Renal cortex interstitium (tissue), 11 donors: ENCODE results near the gene CNKSR3. TPM values are rescaled to one million over a fixed set of nuclear protein-coding genes. Genes with fewer than 3 reads are reported as not detected.

Experiments used
- DNase-seq, 11 donors: peaks; one replicate each; pipeline ENCODE4 v3.0.0-alpha.2; 2013; ENCODE audit warnings: low read depth in 9 of 11, low spot score in 4 of 11; ENCODE audit errors: extremely low read depth in 1 of 11
- polyA plus RNA-seq, 3 donors: library from polyadenylated mRNA; unstranded; fragments of 120-200 nt; gene quantifications; one replicate each; pipeline ENCODE4 v1.2.1, GENCODE V29; 2013; ENCODE audit not compliant: insufficient read length in 3 of 3

CNKSR3 gene
- polyA plus RNA-seq, 3 donors: 54.0 to 67.3 (median 59.1) TPM

GRCh38 chr6:154508573-154509375 is 1.7 kb downstream of the CNKSR3 start:
- no peak for DNase-seq

DNA sequence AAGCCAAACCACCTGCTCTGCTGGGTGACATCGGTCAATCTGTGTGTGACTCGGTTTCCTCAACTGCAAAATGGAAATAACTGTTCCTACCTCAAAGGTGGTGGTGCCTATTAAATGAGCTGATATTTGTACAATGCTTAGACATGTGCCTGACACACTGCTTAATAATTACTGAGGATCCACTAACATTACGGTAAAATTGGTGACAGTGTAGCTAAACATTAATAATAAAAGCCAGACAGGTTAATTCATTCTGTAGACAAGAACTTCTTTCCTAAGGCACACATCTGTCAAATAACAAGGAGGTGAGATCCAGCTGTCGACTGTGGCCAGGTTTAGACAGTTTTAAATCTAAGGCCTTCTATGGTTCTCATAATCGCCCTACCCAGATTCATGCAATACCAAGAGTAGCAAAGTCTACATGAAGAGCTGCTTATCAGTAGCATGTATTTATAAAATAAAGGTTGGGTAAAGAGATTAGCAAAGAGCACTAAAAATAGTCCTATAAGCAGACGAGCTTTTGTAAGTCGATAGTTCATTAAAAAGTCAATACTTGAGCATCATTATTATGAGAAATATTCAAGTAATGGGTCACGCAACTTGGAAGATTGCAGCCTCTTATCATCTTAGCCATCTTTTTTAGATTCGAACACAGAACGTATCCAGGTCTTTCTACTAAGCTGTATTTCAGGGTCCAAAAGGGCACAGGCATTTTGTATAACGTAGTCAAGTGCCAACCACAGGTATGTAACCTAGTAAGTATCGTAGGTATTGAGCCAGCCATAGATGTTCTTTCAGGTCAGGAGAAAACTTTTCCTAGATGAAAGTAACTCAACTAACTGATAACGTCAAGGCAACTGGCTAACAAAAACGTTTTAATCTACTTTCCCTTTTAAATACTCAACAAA is 3.2 kb downstream of the CNKSR3 start:
- no peak for DNase-seq

DNA sequence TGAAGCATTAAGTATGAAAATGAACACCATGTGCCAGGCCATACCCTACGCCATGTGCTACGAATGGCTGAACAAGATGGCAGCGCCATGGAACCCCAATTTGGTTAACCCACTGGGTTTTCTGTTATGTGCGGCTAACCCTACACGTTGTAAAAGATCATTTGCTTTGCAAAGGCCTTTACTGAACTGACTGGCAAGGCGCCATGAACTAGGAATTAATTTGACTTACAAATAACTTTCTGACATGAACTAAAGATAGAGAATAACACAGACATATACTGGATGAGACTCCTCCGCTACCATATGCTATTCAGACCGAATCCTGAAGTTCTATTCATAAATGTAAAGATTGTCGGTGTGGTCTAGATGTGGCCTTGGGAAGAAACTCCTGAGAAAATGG is 3.9 kb downstream of the CNKSR3 start:
- DNase-seq: no peak

DNA sequence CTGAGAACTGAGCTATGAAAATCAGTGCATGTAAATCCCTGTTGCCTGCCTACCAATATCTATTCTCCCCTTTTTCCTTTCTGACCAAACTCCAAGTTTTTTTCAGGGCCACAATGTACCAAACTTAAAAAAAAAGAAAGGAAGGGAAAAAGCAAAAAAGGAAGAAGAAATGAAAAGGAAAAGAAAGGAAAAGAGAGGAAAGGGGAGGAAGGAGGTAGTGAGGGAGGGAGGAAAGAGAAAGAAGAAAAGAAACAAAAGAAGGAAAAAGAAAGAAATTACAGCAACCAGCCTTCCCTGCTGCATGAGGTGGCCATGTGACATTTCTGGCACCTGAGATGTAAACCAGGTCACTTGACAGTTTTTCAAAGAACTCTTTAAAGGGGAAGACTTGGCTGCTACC is 4.4 kb downstream of the CNKSR3 start:
- no peak for DNase-seq

DNA sequence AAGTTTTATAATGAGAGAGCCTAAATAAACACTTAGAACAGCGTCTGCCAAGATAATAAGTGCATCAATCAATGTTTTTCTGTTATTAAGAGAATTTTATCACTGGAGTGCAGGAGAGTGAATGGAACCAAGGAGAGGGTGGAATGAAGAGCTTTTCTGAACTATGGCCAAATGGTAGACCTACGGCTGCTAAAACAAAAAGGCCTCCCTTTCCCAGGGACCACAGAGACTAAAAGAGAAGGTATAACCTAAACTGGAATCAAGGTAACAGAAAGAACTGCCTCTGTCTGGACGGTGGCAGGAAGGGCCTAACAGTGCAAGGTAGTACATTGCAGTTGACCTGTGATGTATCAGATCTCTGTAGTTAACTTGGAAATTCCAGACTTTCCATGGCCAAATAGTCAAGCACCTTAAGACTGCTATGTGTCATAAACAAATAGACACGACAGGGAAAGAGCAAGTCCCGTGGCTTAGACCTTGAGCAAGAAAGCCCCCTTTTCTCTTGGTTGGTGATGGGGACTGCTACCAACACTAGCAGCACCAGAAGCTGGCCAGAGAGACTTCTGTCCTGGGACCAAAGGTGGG is 5.5 kb downstream of the CNKSR3 start:
- DNase-seq: no peak

DNA sequence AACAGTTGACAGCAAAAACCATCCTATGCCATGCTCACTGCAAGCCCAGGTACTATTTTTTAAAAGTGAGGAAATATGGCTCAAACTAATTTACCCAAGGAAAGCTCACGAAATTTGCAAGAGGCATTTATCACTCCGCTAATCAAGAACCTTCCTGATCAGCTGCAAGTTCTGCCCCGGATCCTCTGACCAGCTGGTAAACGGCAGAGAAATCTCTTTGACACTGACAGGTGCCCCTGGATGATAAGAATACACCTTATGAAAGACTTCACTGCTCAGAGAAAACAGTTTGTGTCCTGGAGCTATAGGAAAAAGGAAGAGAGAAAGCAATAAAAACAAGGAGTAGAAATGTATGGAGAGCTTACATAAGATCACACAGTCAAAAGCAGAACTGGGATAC is 6.4 kb downstream of the CNKSR3 start:
- no peak for DNase-seq

DNA sequence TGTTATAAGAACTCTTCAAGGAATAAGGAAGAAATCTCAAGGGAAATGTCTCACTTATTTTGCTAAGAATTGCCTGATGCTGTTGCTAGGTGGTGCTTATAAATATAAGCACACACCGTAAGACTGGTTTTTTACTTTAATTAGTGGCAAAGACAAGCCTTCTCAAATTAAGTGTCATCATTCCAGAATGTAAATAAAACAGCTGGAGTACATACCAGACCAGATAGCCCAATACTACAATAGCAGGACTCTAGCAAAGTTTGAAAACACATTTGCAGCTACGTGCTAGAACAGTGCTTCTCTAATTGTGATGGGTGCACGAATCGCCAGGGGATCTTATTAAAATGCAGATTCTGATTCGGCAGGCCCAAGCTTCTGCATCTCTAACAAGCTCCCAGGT is 6.8 kb downstream of the CNKSR3 start:
- no peak for DNase-seq

DNA sequence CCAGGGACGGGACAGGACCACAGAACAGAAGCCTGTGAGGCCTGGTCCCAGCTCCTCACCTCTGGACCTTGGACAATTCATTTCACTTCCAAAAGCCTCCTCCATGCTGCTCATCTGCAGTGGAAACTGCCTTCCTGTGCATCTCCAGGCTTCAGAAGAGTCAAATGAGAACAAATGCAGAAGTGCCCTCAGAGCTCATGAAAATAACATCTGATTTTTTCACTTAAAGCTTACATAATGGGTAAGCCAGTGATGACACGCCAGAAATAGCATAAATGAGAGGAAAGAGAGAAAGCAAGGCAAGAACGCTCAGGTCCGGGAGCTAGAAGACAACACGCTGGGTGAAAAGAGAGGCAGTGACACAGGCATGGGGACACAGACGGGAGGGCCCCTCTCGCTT is 7.9 kb downstream of the CNKSR3 start:
- DNase-seq: no peak

DNA sequence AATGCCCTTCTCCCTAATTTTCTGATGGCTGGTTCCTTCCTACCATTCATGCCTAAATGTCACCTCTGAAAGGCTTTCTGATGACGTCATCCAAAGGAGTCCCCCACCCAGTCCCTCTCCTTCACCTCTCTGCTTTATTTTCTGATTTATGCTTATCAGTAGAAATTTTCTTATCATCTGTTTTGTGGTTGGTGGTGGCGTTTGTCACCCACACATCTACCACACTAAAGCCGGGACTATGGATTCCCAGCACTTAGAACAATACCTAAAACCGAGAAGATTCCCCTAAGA is 9.0 kb downstream of the CNKSR3 start:
- DNase-seq: no peak

DNA sequence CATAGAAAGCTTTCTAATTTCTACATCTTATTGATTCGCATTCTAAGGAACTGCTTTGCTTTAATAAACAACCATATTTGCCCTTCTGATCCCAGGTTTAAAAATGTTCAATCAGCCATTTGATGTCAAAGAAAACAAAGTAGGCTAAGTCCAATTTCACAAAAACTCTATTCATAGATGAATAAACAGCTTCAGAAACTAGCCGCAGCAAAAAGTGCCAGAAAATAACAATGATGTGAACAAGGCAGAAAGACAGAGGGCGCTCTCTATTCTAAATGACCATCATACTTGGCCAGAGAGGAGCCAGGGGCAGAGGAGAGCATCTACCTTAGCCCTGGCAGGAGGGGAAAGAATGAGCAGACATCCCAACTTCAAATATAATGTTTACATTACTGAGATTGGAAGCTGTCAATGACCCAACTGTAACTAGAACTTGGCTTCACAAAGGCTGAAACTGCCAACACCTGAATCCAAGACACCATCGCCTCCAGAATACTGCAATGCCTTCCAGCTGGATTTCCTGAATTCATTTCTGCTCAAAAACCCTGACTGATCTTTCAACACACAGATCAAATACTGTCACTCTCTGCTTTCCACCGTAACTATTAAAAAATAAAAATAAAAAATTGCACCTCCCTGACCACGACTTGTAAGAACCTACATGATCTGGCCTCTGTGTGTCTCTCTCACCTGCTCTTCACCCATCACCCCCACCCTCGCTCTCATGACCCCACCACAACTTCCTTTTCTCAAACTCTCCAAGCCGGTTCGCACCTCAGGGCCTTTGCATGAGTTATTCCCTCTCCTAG is 9.5 kb downstream of the CNKSR3 start:
- DNase-seq: no peak

- no peak for DNase-seq
These were observed 10.5 kb downstream of the CNKSR3 start for GRCh38 chr6:154499855-154500589.

GRCh38 chr6:154498340-154498934 is 12.0 kb downstream of the CNKSR3 start:
- DNase-seq: no peak

DNA sequence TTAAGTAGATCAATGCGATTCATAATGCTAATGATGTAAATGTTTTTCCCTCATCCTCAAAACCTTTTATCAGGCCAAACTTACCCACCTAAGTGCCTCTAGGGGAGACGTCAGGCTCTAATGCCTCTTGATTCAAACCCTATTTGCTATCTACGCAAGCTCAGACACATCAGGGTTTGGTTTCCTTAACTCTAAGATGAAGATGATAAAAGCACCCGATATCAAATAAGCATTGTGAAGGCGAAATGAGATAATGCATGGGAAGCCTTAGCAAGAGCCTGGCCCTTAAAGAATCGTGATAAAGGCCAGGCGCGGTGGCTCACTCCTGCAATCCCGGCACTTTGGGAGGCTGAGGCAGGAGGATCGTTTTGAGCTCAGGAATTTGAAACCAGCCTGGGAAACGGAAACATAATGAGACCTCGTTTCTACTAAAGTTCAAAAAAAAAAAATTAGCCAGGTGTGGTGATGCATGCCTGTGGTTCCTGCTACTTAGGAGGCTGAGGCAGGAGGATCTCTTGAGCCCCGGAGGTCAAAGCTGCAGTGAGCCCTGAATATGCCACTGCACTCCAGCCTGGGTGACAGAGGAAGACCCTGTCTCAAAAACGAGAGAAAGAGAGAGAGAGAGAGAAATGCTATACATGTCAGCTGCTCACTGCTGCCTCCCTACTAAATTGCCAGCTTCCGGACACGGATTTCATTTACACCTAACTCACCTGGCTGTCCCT is 13.5 kb downstream of the CNKSR3 start:
- DNase-seq: no peak

- no peak for DNase-seq
These were observed 14.3 kb downstream of the CNKSR3 start for GRCh38 chr6:154496186-154496585.

DNA sequence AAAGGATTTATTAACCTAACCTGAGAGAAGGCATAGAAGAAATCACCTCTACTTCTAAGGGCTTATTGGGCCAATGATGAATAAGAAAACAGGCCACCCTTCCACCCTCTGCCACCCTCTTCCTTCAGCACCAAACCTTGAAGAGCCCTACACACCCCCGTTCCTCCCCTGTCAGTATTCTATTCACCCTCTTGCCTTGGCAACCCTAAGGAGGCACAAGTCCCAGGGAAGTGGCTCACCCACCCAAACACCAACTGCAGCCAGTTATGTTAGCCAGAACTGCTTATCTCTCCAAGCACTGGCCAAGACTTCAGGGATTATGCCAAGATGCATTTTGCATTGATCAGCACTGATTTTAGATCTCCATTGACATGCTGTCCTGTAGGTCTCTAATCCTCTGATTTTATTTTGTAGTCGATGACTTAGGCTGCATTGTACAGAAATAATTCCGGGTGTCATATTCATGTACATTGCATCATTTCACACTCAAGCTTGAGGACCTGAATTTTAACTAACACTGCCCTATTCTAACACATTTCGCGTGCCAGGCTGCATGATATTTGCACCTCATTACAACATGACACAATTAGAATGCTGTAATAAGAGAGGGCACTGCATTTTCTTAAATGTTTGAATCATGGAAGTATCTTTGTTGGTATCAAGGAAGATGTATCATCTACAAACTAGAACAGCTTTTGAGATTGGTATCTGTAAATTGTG is 15.7 kb downstream of the CNKSR3 start:
- no peak for DNase-seq

GRCh38 chr6:154491567-154492470 is 18.7 kb downstream of the CNKSR3 start:
- DNase-seq: no peak
